K562 (cell line): ENCODE data around the gene NME7. TPM values are rescaled to one million over a fixed set of nuclear protein-coding genes. Genes with fewer than 3 reads are reported as not detected.
A peak's percentile ranks its signal among the peaks of the same experiment; 100 is the strongest.

ENCODE experiments used
- C11orf30 ChIP-seq: fragments of 450-650 bp; IDR thresholded peaks from 2 replicates; pipeline ENCODE4 v1.6.1; 2016; ENCODE audit warnings: low read depth, mild to moderate bottlenecking
- CTBP1 ChIP-seq: fragments of 450-650 bp; IDR thresholded peaks from 2 replicates; pipeline ENCODE4 v1.6.1; 2016; ENCODE audit warnings: borderline replicate concordance
- FOXA3 ChIP-seq, 2 experiments: fragments of 450-650 bp in 1 of 2; sonication (generic) in 1 of 2; formaldehyde crosslinking; IDR thresholded peaks in 1 of 2; conservative IDR thresholded peaks in 1 of 2; 2 replicates each; pipeline versions ENCODE4 v1.4.0 to v1.8.0; 2020 to 2022; ENCODE audit warnings: mild to moderate bottlenecking in 2 of 2, missing genetic modification reagents in 1 of 2
- HDAC3 ChIP-seq: fragments of 450-650 bp; IDR thresholded peaks from 2 replicates; pipeline ENCODE4 v1.6.1; 2018; ENCODE audit warnings: borderline replicate concordance, mild to moderate bottlenecking, moderate library complexity; ENCODE audit not compliant: partially characterized antibody
- JUND ChIP-seq, 2 experiments: IDR thresholded peaks; 2 replicates in 1 of 2; 3 replicates in 1 of 2; pipeline ENCODE4 v1.6.1; 2011; ENCODE audit warnings: borderline replicate concordance in 2 of 2, low read depth in 2 of 2, low read length in 2 of 2, improper control_type of control experiment in 1 of 2, missing biosample characterization in 1 of 2, missing genetic modification characterization in 1 of 2, missing genetic modification reagents in 1 of 2
- KLF6 ChIP-seq: fragments of 250-450 bp; sonication (Bioruptor Pico); IDR thresholded peaks from 2 replicates; pipeline ENCODE4 v1.4.0; 2020; ENCODE audit warnings: mild to moderate bottlenecking, moderate library complexity, borderline replicate concordance
- L3MBTL2 ChIP-seq: fragments of 450-650 bp; IDR thresholded peaks from 2 replicates; pipeline ENCODE4 v1.6.1; 2016; ENCODE audit warnings: mild to moderate bottlenecking, moderate library complexity
- MAFG ChIP-seq: fragments of 450-650 bp; conservative IDR thresholded peaks from 2 replicates; pipeline ENCODE4 v1.6.1; 2016; ENCODE audit warnings: missing genetic modification characterization, missing compliant biosample characterization
- NBN ChIP-seq: fragments of 450-650 bp; IDR thresholded peaks from 2 replicates; pipeline ENCODE4 v1.6.1; 2016; ENCODE audit warnings: low read depth, mild to moderate bottlenecking
- SOX6 ChIP-seq: fragments of 450-650 bp; IDR thresholded peaks from 2 replicates; pipeline ENCODE4 v1.6.1; 2014; ENCODE audit warnings: mild to moderate bottlenecking
- SP1 ChIP-seq: sonication (generic); formaldehyde crosslinking; IDR thresholded peaks from 2 replicates; pipeline ENCODE4 v1.8.1; 2022; ENCODE audit warnings: mild to moderate bottlenecking, missing genetic modification reagents
- SREBF2 ChIP-seq: sonication (generic); formaldehyde crosslinking; IDR thresholded peaks from 2 replicates; pipeline ENCODE4 v1.4.0; 2020; ENCODE audit warnings: mild to moderate bottlenecking, missing genetic modification reagents
- TCF3 ChIP-seq: sonication (generic); formaldehyde crosslinking; IDR thresholded peaks from 2 replicates; pipeline ENCODE4 v1.4.0; 2020; ENCODE audit warnings: mild to moderate bottlenecking, missing genetic modification reagents
- ZEB2 ChIP-seq: fragments of 450-650 bp; IDR thresholded peaks from 2 replicates; pipeline ENCODE4 v1.6.1; 2016
- ZNF778 ChIP-seq: fragments of 450-650 bp; formaldehyde crosslinking; IDR thresholded peaks from 2 replicates; pipeline ENCODE4 v1.4.0; 2020; ENCODE audit warnings: mild to moderate bottlenecking, moderate library complexity
- polyA plus RNA-seq, 8 experiments: library from polyadenylated mRNA; depleted of rRNA in 4 of 8; stranded (reverse) in 5 of 8; unstranded in 3 of 8; fragments of >200 nt; fragmentation: Nextera tagmentation in 2 of 8; fragmentation: Illumina TruSeq in 1 of 8; extraction: Ambion mirVana in 2 of 8; extraction: Trizol in 1 of 8; gene quantifications; 2 replicates each; pipeline versions ENCODE4 v1.2.1 to v1.2.3, GENCODE V29; 2011 to 2014; ENCODE audit warnings: inconsistent platforms in 1 of 8, missing spikeins in 1 of 8
- total RNA-seq, 7 experiments: library from RNA; depleted of rRNA in 6 of 7; stranded (reverse); fragments of >200 nt in 6 of 7; fragmentation: Illumina TruSeq in 2 of 7; extraction: Trizol in 2 of 7; gene quantifications; 2 replicates each; pipeline versions ENCODE4 v1.2.1 to v1.2.3, GENCODE V29; 2011 to 2021; ENCODE audit warnings: low replicate concordance in 1 of 7
- TF ChIP-seq, protein P1 (sequence below), 2 experiments: fragments of 450-650 bp; formaldehyde crosslinking in 1 of 2; IDR thresholded peaks; 2 replicates each; pipeline versions ENCODE4 v1.4.0 to v1.6.1; 2014 to 2020; ENCODE audit warnings: mild to moderate bottlenecking in 2 of 2, borderline replicate concordance in 1 of 2, low read depth in 1 of 2
- TF ChIP-seq, protein P2 (sequence below): sonication (generic); IDR thresholded peaks from 2 replicates; pipeline ENCODE4 v1.6.1; 2016
- TF ChIP-seq, protein P3 (sequence below): fragments of 450-650 bp; IDR thresholded peaks from 2 replicates; pipeline ENCODE4 v1.6.1; 2016

NME7 gene
- total and polyA plus RNA-seq, 9 of the 15 experiments (the other 6 are each of a cell fraction or from before 2014, with no cell fraction given), result 7.9 to 43.2 (median 23.9) TPM

DNA sequence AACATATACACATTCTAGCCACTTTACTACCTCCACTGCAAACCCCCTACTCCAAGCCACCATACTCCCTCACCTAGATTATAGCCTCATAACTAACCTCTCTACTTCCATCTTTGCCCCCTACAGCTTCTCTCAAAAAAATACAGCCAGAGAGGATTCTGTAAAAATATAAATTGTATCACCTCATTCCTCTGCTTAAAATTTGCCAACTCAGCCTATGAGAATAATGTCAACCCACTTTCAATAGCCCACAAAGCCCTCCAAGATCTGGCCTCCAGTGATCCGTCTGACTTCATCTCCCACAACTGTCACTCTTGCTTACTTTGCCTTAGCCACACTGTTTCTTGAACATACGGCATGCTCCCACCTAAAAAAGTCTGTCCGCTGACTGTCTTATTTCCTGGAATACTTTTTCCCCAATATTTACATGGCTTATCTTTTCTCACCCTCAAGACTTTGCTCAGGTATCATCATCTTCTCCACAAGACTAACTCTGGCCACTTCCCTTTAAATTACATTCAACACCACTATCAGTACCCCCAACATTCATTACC lies 21.5 kb downstream of the NME7 start (continued):
- TF ChIP-seq, protein P1, sequence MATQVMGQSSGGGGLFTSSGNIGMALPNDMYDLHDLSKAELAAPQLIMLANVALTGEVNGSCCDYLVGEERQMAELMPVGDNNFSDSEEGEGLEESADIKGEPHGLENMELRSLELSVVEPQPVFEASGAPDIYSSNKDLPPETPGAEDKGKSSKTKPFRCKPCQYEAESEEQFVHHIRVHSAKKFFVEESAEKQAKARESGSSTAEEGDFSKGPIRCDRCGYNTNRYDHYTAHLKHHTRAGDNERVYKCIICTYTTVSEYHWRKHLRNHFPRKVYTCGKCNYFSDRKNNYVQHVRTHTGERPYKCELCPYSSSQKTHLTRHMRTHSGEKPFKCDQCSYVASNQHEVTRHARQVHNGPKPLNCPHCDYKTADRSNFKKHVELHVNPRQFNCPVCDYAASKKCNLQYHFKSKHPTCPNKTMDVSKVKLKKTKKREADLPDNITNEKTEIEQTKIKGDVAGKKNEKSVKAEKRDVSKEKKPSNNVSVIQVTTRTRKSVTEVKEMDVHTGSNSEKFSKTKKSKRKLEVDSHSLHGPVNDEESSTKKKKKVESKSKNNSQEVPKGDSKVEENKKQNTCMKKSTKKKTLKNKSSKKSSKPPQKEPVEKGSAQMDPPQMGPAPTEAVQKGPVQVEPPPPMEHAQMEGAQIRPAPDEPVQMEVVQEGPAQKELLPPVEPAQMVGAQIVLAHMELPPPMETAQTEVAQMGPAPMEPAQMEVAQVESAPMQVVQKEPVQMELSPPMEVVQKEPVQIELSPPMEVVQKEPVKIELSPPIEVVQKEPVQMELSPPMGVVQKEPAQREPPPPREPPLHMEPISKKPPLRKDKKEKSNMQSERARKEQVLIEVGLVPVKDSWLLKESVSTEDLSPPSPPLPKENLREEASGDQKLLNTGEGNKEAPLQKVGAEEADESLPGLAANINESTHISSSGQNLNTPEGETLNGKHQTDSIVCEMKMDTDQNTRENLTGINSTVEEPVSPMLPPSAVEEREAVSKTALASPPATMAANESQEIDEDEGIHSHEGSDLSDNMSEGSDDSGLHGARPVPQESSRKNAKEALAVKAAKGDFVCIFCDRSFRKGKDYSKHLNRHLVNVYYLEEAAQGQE (IDR thresholded peaks at IDR 0.05; ENCODE audit: borderline replicate concordance), result peak; percentile 11; the same call in 1 of the 2 replicates
- TF ChIP-seq, protein P1 (CRISPR knock-in tag; IDR thresholded peaks at IDR 0.05; ENCODE audit: low read depth), result no peak
- 0 out of 2 replicates have a peak, but pooled peaks have one; percentile 20 for TF ChIP-seq SOX6
- TF ChIP-seq NBN, result no peak
- peak; percentile 15; the same call in 1 of the 2 replicates for TF ChIP-seq JUND (IDR thresholded peaks at IDR 0.05; ENCODE audit: borderline replicate concordance, low read depth, low read length)
- TF ChIP-seq JUND (tag; IDR thresholded peaks at IDR 0.05; ENCODE audit: borderline replicate concordance, low read depth, low read length), result no peak
- no peak for TF ChIP-seq HDAC3
- TF ChIP-seq KLF6 (CRISPR knock-in tag), result no peak
- 0 out of 2 replicates have a peak, but pooled peaks have one; percentile 40 for TF ChIP-seq TCF3 (CRISPR knock-in tag)
- TF ChIP-seq, protein P2, sequence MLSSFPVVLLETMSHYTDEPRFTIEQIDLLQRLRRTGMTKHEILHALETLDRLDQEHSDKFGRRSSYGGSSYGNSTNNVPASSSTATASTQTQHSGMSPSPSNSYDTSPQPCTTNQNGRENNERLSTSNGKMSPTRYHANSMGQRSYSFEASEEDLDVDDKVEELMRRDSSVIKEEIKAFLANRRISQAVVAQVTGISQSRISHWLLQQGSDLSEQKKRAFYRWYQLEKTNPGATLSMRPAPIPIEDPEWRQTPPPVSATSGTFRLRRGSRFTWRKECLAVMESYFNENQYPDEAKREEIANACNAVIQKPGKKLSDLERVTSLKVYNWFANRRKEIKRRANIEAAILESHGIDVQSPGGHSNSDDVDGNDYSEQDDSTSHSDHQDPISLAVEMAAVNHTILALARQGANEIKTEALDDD, result peak; percentile 4
- no peak for TF ChIP-seq SREBF2
- peak; percentile 84 for TF ChIP-seq C11orf30
- peak; percentile 51; the same call in 1 of the 2 replicates for TF ChIP-seq CTBP1
- TF ChIP-seq FOXA3 (CRISPR knock-in tag; conservative IDR thresholded peaks at IDR 0.05 in 1 of 2, IDR thresholded peaks at IDR 0.05 in 1 of 2), result peak in 1 of 2 experiments; percentile 50; a peak in 1 of 4 replicates
- TF ChIP-seq SP1, result no peak
- TF ChIP-seq, protein P3, sequence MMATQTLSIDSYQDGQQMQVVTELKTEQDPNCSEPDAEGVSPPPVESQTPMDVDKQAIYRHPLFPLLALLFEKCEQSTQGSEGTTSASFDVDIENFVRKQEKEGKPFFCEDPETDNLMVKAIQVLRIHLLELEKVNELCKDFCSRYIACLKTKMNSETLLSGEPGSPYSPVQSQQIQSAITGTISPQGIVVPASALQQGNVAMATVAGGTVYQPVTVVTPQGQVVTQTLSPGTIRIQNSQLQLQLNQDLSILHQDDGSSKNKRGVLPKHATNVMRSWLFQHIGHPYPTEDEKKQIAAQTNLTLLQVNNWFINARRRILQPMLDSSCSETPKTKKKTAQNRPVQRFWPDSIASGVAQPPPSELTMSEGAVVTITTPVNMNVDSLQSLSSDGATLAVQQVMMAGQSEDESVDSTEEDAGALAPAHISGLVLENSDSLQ, result peak; percentile 68
- no peak for TF ChIP-seq ZNF778 (CRISPR knock-in tag)
- peak; percentile 48; the same call in 1 of the 2 replicates for TF ChIP-seq ZEB2
- TF ChIP-seq MAFG (tag), result peak; percentile 69
- peak; percentile 53; the same call in 1 of the 2 replicates for TF ChIP-seq L3MBTL2
